Spleen (tissue), 7 donors: ENCODE results near the gene KCNRG.

ENCODE experiments used
- POLR2AphosphoS5 ChIP-seq, 3 donors: sonication (generic); formaldehyde crosslinking; IDR thresholded peaks; one replicate each; pipeline ENCODE4 v1.5.1; 2017; ENCODE audit warnings: antibody characterized with exemption in 3 of 3
- TF ChIP-seq, protein P1 (sequence below), 11 experiments: fragments of 200-600 bp in 7 of 11; fragments of 450-650 bp in 4 of 11; sonication (generic) in 4 of 11; IDR thresholded peaks in 8 of 11; conservative IDR thresholded peaks in 3 of 11; 1 replicate in 7 of 11; 2 replicates in 4 of 11; pipeline versions ENCODE4 v1.4.0 to v1.8.0; 2016 to 2021; ENCODE audit warnings: antibody characterized with exemption in 11 of 11, inconsistent platforms in 4 of 11, mild to moderate bottlenecking in 1 of 11
- donor health status: DM: no; HTN: no; CAD: no; lungs with moderate emphysema.
- donor health status: DM: no; HTN: no; CAD: no.
- donor health status: DM: no; HTN: no; CAD: no.

DNA sequence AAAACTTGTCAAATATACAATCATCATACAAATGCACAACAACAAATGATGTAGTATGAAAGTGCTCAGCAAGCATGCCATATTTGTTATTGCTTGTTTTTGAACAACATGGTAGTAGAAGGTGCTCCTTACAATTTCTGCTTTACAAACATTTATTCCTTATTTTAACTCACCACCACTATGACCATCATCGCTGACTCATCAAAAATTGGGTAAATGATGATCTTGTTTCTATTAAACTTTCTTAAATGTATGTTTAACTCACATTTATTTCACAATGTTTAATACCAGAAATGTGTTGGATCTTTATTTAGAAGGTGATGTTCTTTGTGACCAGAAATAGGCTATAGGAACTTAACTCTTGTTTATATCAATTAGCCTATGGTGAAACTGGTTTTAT is 45.5 kb downstream of the KCNRG start:
- TF ChIP-seq, protein P1, sequence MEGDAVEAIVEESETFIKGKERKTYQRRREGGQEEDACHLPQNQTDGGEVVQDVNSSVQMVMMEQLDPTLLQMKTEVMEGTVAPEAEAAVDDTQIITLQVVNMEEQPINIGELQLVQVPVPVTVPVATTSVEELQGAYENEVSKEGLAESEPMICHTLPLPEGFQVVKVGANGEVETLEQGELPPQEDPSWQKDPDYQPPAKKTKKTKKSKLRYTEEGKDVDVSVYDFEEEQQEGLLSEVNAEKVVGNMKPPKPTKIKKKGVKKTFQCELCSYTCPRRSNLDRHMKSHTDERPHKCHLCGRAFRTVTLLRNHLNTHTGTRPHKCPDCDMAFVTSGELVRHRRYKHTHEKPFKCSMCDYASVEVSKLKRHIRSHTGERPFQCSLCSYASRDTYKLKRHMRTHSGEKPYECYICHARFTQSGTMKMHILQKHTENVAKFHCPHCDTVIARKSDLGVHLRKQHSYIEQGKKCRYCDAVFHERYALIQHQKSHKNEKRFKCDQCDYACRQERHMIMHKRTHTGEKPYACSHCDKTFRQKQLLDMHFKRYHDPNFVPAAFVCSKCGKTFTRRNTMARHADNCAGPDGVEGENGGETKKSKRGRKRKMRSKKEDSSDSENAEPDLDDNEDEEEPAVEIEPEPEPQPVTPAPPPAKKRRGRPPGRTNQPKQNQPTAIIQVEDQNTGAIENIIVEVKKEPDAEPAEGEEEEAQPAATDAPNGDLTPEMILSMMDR (IDR thresholded peaks at IDR 0.05 in 8 of 11, conservative IDR thresholded peaks at IDR 0.05 in 3 of 11): no peak
- no peak for TF ChIP-seq POLR2AphosphoS5 (IDR thresholded peaks at IDR 0.05)
